Jurkat, Clone E6-1 (cell line): ENCODE results near the gene RAB15.

Experiments
- DNase-seq: peaks from one replicate; pipeline ENCODE4 v3.0.0-alpha.2; 2011; ENCODE audit warnings: low read depth, low spot score
- H3K4me3 ChIP-seq: 2 replicates; pipeline ENCODE4 v1.5.1; 2011; ENCODE audit warnings: mild to moderate bottlenecking, low read length, control low read depth, moderate library complexity

Gene RAB15

GRCh38 chr14:64960762-64961276 lies 11.3 kb downstream of the RAB15 start:
- H3K4me3 ChIP-seq, result no peak overlapping the region
- DNase-seq, result no peak

DNA sequence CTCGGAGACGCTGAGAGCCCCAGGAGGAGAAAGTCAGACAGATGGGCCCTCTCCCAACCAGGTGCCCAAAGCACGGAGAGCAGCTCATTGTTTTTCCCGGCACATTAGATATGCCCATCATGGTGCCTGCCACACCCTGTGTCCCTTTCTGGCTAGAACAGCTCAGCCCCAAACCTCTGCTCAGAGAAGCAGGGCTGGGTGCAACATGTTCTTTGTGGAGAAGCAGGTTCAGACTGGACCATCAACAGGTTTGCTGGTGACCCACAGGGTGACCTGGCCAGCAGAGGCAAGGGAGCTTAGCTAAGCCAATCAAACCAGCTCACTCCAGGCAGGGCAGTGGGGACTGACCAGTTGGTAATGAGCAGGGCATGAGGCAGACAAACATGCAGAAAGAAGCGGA lies 13.4 kb downstream of the RAB15 start:
- no peak overlapping the region for H3K4me3 ChIP-seq
- no peak for DNase-seq

GRCh38 chr14:64958201-64958600 lies 13.9 kb downstream of the RAB15 start:
- DNase-seq, result no peak

DNA sequence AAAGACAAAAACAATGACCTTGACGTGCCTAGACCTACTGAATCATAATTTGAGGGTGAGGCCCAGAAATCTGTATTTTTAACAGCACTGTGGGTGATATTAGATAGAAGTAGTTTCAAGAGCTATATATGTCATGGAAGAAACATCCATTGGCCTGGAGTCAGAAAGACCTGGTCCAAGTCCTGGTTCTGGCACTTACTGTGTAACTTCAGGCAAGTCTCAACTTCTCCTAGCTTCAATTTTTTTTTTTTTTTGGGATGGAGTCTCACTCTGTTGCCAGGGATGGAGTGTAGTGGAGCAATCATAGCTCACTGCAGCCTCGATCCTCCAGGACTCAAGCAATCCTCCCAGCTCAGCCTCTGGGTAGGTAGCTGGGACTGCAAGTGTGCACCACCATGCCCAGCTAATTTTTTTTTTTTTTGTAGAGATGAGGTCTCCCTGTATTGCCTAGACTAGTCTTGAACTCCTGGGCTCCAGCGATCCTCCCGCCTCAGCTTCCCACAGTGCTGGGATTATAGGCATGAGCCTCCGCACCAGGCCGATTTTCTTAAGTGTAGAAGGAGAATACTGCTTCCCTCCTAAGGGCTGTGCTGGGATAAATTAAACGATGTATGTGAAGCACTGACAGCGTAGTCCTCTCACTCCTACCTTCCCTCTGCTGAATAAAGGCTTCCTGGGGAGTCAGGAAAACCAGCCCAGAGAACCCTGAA lies 15.3 kb downstream of the RAB15 start:
- no peak overlapping the region for H3K4me3 ChIP-seq
- DNase-seq, result no peak

More at GRCh38 chr14:64958201-64958600, 13.9 kb downstream of the RAB15 start:
- H3K4me3 ChIP-seq, result no peak overlapping the region

DNA sequence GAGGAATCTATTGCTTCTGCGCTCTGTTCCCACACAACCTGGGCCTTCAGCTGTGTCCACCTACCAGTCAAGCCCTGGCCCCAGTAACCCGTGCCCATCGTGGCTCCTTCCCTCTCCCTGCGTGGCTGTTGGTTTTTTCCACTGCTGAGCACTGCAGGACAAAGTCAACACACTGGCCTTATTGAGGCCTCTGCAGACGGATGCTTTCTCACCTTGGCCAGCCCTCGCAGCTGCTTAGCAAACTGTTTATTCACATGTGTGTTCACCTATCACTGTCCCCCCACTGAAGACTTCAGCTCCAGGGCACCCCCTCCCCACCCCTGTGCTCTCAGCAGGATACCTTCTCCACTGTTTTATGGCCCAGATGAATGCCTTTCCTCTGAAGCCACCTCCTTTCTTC lies 16.8 kb downstream of the RAB15 start:
- no peak overlapping the region for H3K4me3 ChIP-seq
- no peak for DNase-seq

DNA sequence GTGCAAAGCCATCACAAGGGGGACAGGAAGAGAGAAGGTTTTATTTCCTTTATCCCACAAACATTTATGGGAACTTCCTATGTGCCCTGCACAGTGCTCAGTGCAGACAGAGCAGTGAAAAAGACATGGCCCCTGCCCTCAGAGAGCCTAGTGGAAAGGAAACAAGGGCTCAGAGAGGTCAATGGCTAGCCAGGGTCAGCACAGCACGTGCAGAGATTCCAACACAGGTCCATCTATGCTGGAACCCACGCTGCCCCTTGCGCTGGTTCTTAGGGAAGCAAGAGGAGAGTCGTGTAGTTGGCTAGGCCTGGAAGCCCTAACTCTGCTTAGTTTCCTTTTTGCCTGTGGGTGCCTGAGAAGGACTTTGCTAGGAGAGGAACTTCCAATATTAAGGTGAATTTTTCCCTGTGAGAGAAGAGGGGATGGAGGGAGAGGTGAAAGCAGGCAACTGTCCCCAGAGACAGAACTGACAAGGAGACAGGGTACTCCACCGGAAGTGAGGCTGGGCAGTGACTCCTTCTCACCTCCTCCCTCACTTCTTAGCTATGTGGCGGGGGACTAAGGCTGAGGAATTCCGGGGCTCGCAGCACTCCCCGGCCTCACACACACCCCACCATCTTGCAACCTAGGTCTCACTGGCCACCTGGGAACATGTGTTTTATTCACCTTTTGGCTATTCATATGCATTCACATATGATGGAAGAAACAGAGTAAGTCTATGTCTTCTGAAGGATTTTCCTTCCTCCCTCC lies 17.5 kb downstream of the RAB15 start:
- no peak for DNase-seq
- H3K4me3 ChIP-seq, result no peak overlapping the region

DNA sequence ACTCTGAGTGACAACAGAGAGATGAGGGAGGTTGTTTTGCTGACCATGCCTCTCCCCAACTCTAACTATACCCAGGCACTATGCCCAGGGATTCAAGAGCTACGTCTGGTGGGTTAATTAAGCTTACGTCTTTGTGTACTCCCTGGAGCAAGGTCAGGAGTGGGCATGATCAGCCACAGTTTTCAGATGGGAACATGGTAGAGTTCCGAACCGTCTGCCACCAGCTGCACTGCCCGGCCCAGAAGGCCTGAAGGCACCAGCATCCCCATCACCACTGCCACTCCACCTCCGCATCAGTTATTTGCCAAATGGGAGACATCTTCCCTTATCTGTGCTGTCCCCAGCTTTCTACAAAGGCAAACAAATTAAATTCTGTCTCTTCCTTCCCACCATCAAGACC lies 18.5 kb downstream of the RAB15 start:
- no peak for DNase-seq
- no peak overlapping the region for H3K4me3 ChIP-seq

- no peak for DNase-seq
- H3K4me3 ChIP-seq, result no peak overlapping the region
Measured at GRCh38 chr14:64953310-64953654, 18.9 kb downstream of the RAB15 start.

DNA sequence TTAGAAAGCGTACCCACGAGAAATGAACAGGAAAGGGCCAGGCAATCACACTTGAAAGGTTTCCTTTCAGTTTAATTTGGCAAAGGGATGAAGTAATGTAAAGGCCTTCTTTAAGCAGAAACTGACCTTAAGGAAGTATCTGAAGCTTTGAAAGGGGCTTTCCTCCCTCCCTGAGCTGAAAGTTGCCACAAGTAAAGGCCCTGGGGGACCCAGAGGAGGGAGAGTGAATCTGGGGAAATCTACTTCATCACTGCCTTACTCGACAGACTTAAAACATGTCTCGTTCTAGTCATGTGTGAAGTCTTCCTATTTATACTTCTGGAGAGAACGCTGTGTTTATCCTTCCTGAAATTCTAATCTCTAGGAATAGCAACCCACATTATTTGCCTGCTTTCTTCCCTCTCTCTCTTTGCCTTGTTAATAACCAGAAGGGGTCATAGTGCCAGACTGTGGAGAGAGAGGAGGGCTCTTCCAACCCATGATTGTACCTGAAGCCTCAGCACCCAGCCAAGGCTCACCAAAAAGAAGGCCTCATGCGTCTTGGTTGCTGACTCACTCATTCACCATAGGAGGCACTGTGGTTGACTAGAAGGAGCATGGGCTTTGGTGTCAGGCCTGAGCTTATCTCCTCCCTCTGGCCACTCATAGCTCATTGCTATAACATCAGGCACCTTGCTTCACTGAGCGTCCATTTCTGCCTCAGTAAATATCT lies 19.4 kb downstream of the RAB15 start:
- no peak overlapping the region for H3K4me3 ChIP-seq
- DNase-seq, result peak; percentile 22

GRCh38 chr14:64951724-64952123 lies 20.4 kb downstream of the RAB15 start:
- no peak for DNase-seq
- H3K4me3 ChIP-seq, result no peak overlapping the region

GRCh38 chr14:64951291-64951690 lies 20.8 kb downstream of the RAB15 start:
- no peak for DNase-seq
- no peak overlapping the region for H3K4me3 ChIP-seq

DNA sequence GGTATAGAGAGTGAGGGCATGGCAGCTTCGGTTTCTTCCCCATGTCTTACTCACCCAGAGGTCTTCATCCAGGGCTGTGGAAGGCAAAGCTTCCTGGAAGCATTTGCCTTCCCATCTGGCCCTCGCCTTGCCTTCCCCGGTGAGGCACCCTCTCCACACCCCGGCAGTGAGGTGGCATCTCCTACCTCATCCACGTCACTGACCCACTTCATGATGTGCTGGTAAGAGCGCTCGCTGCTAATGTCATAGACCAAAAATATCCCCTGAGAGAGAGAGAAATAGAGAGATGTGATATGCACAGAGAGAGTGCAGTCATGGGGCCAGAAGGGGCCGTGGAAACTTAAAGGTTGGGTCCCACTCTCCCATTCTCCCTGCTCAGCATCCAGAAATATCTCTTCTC lies 21.2 kb downstream of the RAB15 start:
- DNase-seq, result no peak
- H3K4me3 ChIP-seq, result no peak overlapping the region

- H3K4me3 ChIP-seq, result no peak overlapping the region
Measured at GRCh38 chr14:64948612-64949210, 23.4 kb downstream of the RAB15 start.

GRCh38 chr14:64947710-64948611 lies 24.2 kb downstream of the RAB15 start:
- DNase-seq, result no peak
- H3K4me3 ChIP-seq, result no peak overlapping the region

More at GRCh38 chr14:64948612-64949210, 23.4 kb downstream of the RAB15 start:
- no peak for DNase-seq

DNA sequence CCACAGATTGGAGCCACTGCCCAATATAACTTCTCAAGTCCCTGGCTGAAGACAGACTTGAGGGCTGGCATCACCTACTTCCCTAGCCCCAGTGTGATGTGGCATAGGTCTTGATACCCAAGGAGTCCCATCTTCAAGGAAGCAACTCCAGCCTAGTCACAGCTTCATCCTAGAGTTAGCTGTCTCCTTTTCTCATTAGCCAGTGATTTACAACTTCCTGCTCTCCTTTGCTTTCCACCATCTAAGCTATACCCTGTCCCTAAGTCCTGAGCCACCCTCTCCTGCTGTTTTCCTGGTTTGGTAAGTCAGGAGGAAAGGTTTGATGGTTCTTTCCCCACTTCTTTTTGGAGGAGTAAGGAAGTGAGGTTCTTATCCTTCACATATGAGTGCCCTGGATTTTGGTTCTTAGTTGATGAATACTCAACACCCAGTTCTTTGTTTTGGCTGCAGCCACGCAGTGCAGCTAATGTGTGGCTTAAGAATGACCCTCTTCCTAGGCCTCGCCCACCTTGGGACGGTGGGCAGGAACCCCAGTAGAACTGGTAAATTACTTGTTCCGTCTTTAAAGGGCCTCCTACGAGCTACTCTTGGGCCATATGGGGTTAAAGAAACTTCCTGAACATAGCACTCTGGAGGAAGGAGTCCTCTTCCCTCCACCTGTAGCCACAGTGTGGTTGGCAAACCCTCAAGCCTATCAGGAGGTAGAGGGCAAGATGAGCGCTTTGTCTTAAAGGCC lies 25.7 kb downstream of the RAB15 start:
- no peak overlapping the region for H3K4me3 ChIP-seq
- DNase-seq, result peak; percentile 20

DNA sequence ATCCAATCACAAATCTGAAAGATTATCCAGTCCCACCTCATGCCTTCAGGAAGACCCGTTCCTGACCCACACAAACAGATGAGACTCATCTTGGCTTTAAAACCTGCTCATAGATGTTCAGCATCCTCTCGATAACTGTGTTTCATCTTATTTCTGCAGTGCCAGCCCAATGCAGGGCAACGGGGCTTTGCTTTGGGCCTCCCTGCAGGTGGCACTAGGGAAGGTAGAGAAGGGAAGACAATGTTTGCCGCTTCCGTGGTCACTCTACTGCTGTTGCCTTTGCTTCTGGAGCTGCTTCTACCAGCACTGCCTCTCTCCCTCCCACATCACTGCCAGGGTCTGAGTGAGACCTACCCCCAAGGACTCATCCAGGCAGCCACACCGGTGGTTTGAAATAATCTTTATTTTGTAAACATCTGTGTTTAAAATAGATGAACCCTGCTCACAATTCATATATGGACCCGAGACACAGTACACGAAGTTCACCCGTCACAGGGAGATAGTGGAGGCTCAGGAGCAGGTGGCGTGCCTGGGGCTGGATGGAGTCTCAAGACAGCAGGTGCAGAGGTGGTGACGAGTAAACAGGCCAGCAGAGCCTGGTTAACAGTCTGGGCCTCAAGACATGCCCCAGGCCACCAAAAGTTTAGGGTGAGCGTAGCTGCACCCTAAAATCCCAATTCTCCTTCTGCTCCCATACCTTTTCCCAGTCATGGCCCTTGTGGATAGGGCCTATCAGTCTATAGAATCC lies 26.5 kb downstream of the RAB15 start:
- no peak for DNase-seq
- no peak overlapping the region for H3K4me3 ChIP-seq

GRCh38 chr14:64944861-64945260 lies 27.3 kb downstream of the RAB15 start:
- no peak for DNase-seq
- no peak overlapping the region for H3K4me3 ChIP-seq
